IPS-20b (cell line): ENCODE data around the gene KLF6.

Experiments used
- H3K27ac ChIP-seq: one replicate; pipeline ENCODE4 v1.5.1; 2013; ENCODE audit warnings: low read length
- H3K27me3 ChIP-seq: 2 replicates; pipeline ENCODE4 v1.6.1; 2013; ENCODE audit warnings: mild to moderate bottlenecking, low read length, inconsistent platforms; ENCODE audit not compliant: insufficient read depth
- H3K36me3 ChIP-seq: 2 replicates; pipeline ENCODE4 v1.6.1; 2013; ENCODE audit warnings: low read depth, mild to moderate bottlenecking, inconsistent platforms, low read length, moderate library complexity; ENCODE audit not compliant: insufficient read depth
- H3K4me1 ChIP-seq: 2 replicates; pipeline ENCODE4 v1.6.1; 2013; ENCODE audit warnings: mild to moderate bottlenecking, control low read depth, inconsistent platforms, low read length, moderate library complexity; ENCODE audit not compliant: insufficient read depth
- H3K4me3 ChIP-seq: 2 replicates; pipeline ENCODE4 v1.5.1; 2013; ENCODE audit warnings: mild to moderate bottlenecking, low read length, inconsistent platforms
- H3K9ac ChIP-seq: 2 replicates; pipeline ENCODE4 v1.6.1; 2013; ENCODE audit warnings: low read depth, mild to moderate bottlenecking, inconsistent platforms, low read length, moderate library complexity
- H3K9me3 ChIP-seq: 2 replicates; pipeline ENCODE4 v1.6.1; 2013; ENCODE audit warnings: mild to moderate bottlenecking, low read depth, low read length, inconsistent platforms; ENCODE audit not compliant: insufficient read depth

Gene KLF6

GRCh38 chr10:3784510-3785250, at the start of gene KLF6:
TSS of gene KLF6 (minus strand) at chr10:3785209. CDS start at chr10:3785014, 195 bp downstream.
- peaks cover 12% of the 10 kb centered on the region; the same call in 1 of the 2 replicates for H3K27me3 ChIP-seq
- H3K27ac ChIP-seq, result peak within 1 kb of the TSS; percentile 74
- peaks cover 23% of the 10 kb centered on the region for H3K4me1 ChIP-seq

GRCh38 chr10:3834404-3834803, 49.4 kb upstream of the KLF6 start:
- Histone ChIP-seq H3K27me3 (no peaks in the 10 kb centered on the region), H3K4me1 (peaks cover 6% of the 10 kb centered on the region)

More at GRCh38 chr10:3784510-3785250, at the start of gene KLF6:
- Histone ChIP-seq H3K9ac (peak within 1 kb of the TSS; percentile 96), H3K4me3 (peak within 1 kb of the TSS; percentile 81), H3K36me3 (peaks cover 26% of the 10 kb centered on the region), H3K9me3 (no peaks in the 10 kb centered on the region)

GRCh38 chr10:3833046-3833445, 48.0 kb upstream of the KLF6 start:
- Histone ChIP-seq H3K36me3 (no peaks in the 10 kb centered on the region), H3K9me3 (no peaks in the 10 kb centered on the region), H3K27ac (no peak overlapping the region), H3K4me3 (no peak overlapping the region), H3K9ac (no peak overlapping the region), H3K27me3 (no peaks in the 10 kb centered on the region), H3K4me1 (peaks cover 13% of the 10 kb centered on the region)

More at GRCh38 chr10:3834404-3834803, 49.4 kb upstream of the KLF6 start:
- no peak overlapping the region for H3K27ac ChIP-seq
- H3K36me3 ChIP-seq, result no peaks in the 10 kb centered on the region
- no peak overlapping the region for H3K9ac ChIP-seq
- no peak overlapping the region for H3K4me3 ChIP-seq
- H3K9me3 ChIP-seq, result no peaks in the 10 kb centered on the region

- peaks cover 13% of the 10 kb centered on the region for H3K4me1 ChIP-seq
- H3K27ac ChIP-seq, result no peak overlapping the region
- no peaks in the 10 kb centered on the region for H3K9me3 ChIP-seq
- H3K36me3 ChIP-seq, result no peaks in the 10 kb centered on the region
- H3K9ac ChIP-seq, result no peak overlapping the region
- no peaks in the 10 kb centered on the region for H3K27me3 ChIP-seq
- no peak overlapping the region for H3K4me3 ChIP-seq
These were observed 47.2 kb upstream of the KLF6 start for GRCh38 chr10:3832022-3832786.

GRCh38 chr10:3831608-3832007, 46.6 kb upstream of the KLF6 start:
- H3K27ac ChIP-seq, result no peak overlapping the region
- H3K4me3 ChIP-seq, result no peak overlapping the region
- H3K27me3 ChIP-seq, result no peaks in the 10 kb centered on the region
- no peaks in the 10 kb centered on the region for H3K9me3 ChIP-seq
- no peaks in the 10 kb centered on the region for H3K36me3 ChIP-seq
- H3K4me1 ChIP-seq, result peaks cover 13% of the 10 kb centered on the region
- H3K9ac ChIP-seq, result no peak overlapping the region

GRCh38 chr10:3830946-3831345, 45.9 kb upstream of the KLF6 start:
- H3K4me1 ChIP-seq, result peaks cover 13% of the 10 kb centered on the region
- H3K9me3 ChIP-seq, result no peaks in the 10 kb centered on the region
- H3K36me3 ChIP-seq, result no peaks in the 10 kb centered on the region
- no peak overlapping the region for H3K9ac ChIP-seq
- no peak overlapping the region for H3K4me3 ChIP-seq
- H3K27me3 ChIP-seq, result no peaks in the 10 kb centered on the region
- H3K27ac ChIP-seq, result no peak overlapping the region

- no peaks in the 10 kb centered on the region for H3K36me3 ChIP-seq
- H3K9me3 ChIP-seq, result no peaks in the 10 kb centered on the region
- H3K27me3 ChIP-seq, result no peaks in the 10 kb centered on the region
- peaks cover 13% of the 10 kb centered on the region for H3K4me1 ChIP-seq
- peak overlapping the region; percentile 25 for H3K27ac ChIP-seq
- peak overlapping the region; percentile 43; the same call in 1 of the 2 replicates for H3K9ac ChIP-seq
- H3K4me3 ChIP-seq, result peak overlapping the region; percentile 42; the same call in 1 of the 2 replicates
These were observed 44.4 kb upstream of the KLF6 start for GRCh38 chr10:3829156-3830050.

GRCh38 chr10:3828404-3829155, 43.6 kb upstream of the KLF6 start:
- no peaks in the 10 kb centered on the region for H3K27me3 ChIP-seq
- H3K4me3 ChIP-seq, result no peak overlapping the region
- H3K4me1 ChIP-seq, result peaks cover 13% of the 10 kb centered on the region
- H3K27ac ChIP-seq, result no peak overlapping the region
- H3K9me3 ChIP-seq, result no peaks in the 10 kb centered on the region
- H3K36me3 ChIP-seq, result no peaks in the 10 kb centered on the region
- no peak overlapping the region for H3K9ac ChIP-seq

GRCh38 chr10:3827768-3828403, 42.9 kb upstream of the KLF6 start:
- peaks cover 13% of the 10 kb centered on the region for H3K4me1 ChIP-seq
- H3K27ac ChIP-seq, result no peak overlapping the region
- no peaks in the 10 kb centered on the region for H3K9me3 ChIP-seq

GRCh38 chr10:3827266-3827665, 42.3 kb upstream of the KLF6 start:
- H3K9ac ChIP-seq, result no peak overlapping the region
- no peak overlapping the region for H3K4me3 ChIP-seq
- no peaks in the 10 kb centered on the region for H3K9me3 ChIP-seq
- H3K27ac ChIP-seq, result no peak overlapping the region
- H3K4me1 ChIP-seq, result peaks cover 13% of the 10 kb centered on the region
- H3K27me3 ChIP-seq, result no peaks in the 10 kb centered on the region
- H3K36me3 ChIP-seq, result no peaks in the 10 kb centered on the region

More at GRCh38 chr10:3827768-3828403, 42.9 kb upstream of the KLF6 start:
- Histone ChIP-seq H3K4me3 (no peak overlapping the region), H3K36me3 (no peaks in the 10 kb centered on the region), H3K9ac (no peak overlapping the region), H3K27me3 (no peaks in the 10 kb centered on the region)
